Kidney (tissue), 14 donors: Measurements from ENCODE around the gene PDC. TPM values are rescaled to one million over a fixed set of nuclear protein-coding genes. Genes with fewer than 3 reads are reported as not detected.
"Not testable (repeated sequence)": the region's sequence is repeated elsewhere in the genome, so short reads cannot be mapped to it uniquely, and the experiment has no call there.

Experiments
- DNase-seq, 5 donors: peaks; one replicate each; pipeline ENCODE4 v3.0.0-alpha.2; 2013 to 2020
- FAIRE-seq: peaks from 2 replicates; lab custom pipeline; 2012; peaks lifted over from hg19 to GRCh38; lab: Jason Lieb, UNC
- H3K27ac ChIP-seq, 2 donors: one replicate each; pipeline ENCODE4 v1.7.0; 2013; ENCODE audit warnings: low read depth in 2 of 2, low read length in 2 of 2, inconsistent platforms in 1 of 2
- H3K27me3 ChIP-seq: one replicate; pipeline ENCODE4 v1.7.1; 2013; ENCODE audit warnings: low read length, inconsistent platforms; ENCODE audit not compliant: control insufficient read depth, insufficient read depth
- H3K36me3 ChIP-seq, 3 donors: one replicate each; pipeline versions ENCODE4 v1.7.0 to v1.7.1; 2013; ENCODE audit warnings: low read length in 3 of 3, control low read depth in 1 of 3, inconsistent platforms in 1 of 3; ENCODE audit not compliant: insufficient read depth in 3 of 3, control insufficient read depth in 2 of 3
- H3K4me1 ChIP-seq, 3 donors: one replicate each; pipeline versions ENCODE4 v1.7.0 to v1.7.1; 2013; ENCODE audit warnings: low read length in 3 of 3, inconsistent platforms in 1 of 3, low read depth in 1 of 3; ENCODE audit not compliant: control insufficient read depth in 2 of 3, insufficient read depth in 2 of 3
- H3K4me3 ChIP-seq, 3 donors: one replicate each; pipeline versions ENCODE4 v1.7.0 to v1.8.1; 2013; ENCODE audit warnings: low read length in 3 of 3, control low read depth in 1 of 3, inconsistent platforms in 1 of 3
- H3K9ac ChIP-seq, 3 donors: one replicate each; pipeline versions ENCODE4 v1.7.0 to v1.7.1; 2013; ENCODE audit warnings: low read length in 3 of 3, control low read depth in 1 of 3, inconsistent platforms in 1 of 3
- H3K9me3 ChIP-seq, 3 donors: one replicate each; pipeline versions ENCODE4 v1.7.0 to v1.7.1; 2013; ENCODE audit warnings: low read length in 3 of 3, control low read depth in 1 of 3, inconsistent platforms in 1 of 3; ENCODE audit not compliant: control insufficient read depth in 2 of 3, insufficient read depth in 1 of 3
- CTCF ChIP-seq: IDR thresholded peaks from 3 replicates; pipeline ENCODE4 v1.5.1; 2012; ENCODE audit warnings: mild to moderate bottlenecking, moderate library complexity, borderline replicate concordance; ENCODE audit not compliant: insufficient read depth; ENCODE audit errors: extremely low read depth
- intact Hi-C: fragments of 100-400 bp; cut with DNase I; formaldehyde crosslinking; loops from one replicate; pipeline ENCODE4 v1.11.1; 2022
- polyA plus RNA-seq: library from polyadenylated mRNA; stranded (reverse); fragments of 350-450 nt; fragmentation: Illumina TruSeq; extraction: RNeasy Lipid Tissue Mini Kit (QIAGEN cat#74804); gene quantifications from one replicate; pipeline ENCODE4 v1.2.3, GENCODE V29; 2014; ENCODE audit warnings: low read depth, low replicate concordance; ENCODE audit not compliant: insufficient read depth
- total RNA-seq: library from RNA; stranded (reverse); fragmentation: NEBNext Ultra II Directional; extraction: Animal tissue kit (Norgen Biotek cat#: 25700); gene quantifications from one replicate; pipeline ENCODE4 v1.2.1, GENCODE V29; 2021
- donor health status: control.
- donor health status: control.
- donor health status: control.
- donor health status: control.
- donor health status: control.
- donor health status: DM: yes; HTN: yes; CAD: no.
- donor health status: Normal renal cell carcinoma (clear cell type).

PDC gene
- total and polyA plus RNA-seq, 2 donors from 2014 or later, result not detected

GRCh38 chr1:186474208-186474607 is 13.3 kb upstream of the PDC start:
- no peak overlapping the region for H3K27ac ChIP-seq
- no peak for DNase-seq
- no peaks in the 10 kb centered on the region for H3K36me3 ChIP-seq
- intact Hi-C loops, result no loop called here
- FAIRE-seq, result no peak
- no peak overlapping the region for H3K9ac ChIP-seq
- no peaks in the 10 kb centered on the region for H3K27me3 ChIP-seq
- H3K4me3 ChIP-seq, result no peak overlapping the region
- no peaks in the 10 kb centered on the region for H3K4me1 ChIP-seq
- no peaks in the 10 kb centered on the region for H3K9me3 ChIP-seq
- TF ChIP-seq CTCF, result no peak

GRCh38 chr1:186473047-186473446 is 12.1 kb upstream of the PDC start:
- H3K9me3 ChIP-seq, result no peaks in the 10 kb centered on the region
- H3K9ac ChIP-seq, result no peak overlapping the region
- no peaks in the 10 kb centered on the region for H3K27me3 ChIP-seq
- intact Hi-C loops, result no loop called here
- FAIRE-seq (no peak), DNase-seq (no peak)
- H3K4me3 ChIP-seq, result no peak overlapping the region
- H3K36me3 ChIP-seq, result no peaks in the 10 kb centered on the region
- H3K4me1 ChIP-seq, result no peaks in the 10 kb centered on the region
- no peak overlapping the region for H3K27ac ChIP-seq
- no peak for TF ChIP-seq CTCF

- FAIRE-seq (no peak), DNase-seq (no peak)
- no peak overlapping the region for H3K9ac ChIP-seq
- no peaks in the 10 kb centered on the region for H3K9me3 ChIP-seq
- H3K4me1 ChIP-seq, result no peaks in the 10 kb centered on the region
- H3K27ac ChIP-seq, result no peak overlapping the region
- intact Hi-C loops, result no loop called here
- H3K4me3 ChIP-seq, result no peak overlapping the region
- H3K27me3 ChIP-seq, result no peaks in the 10 kb centered on the region
- no peaks in the 10 kb centered on the region for H3K36me3 ChIP-seq
- TF ChIP-seq CTCF, result no peak
Observed at GRCh38 chr1:186465946-186466345, 5.0 kb upstream of the PDC start.

- H3K9ac ChIP-seq, H3K9me3 ChIP-seq, DNase-seq, H3K4me3 ChIP-seq, H3K27ac ChIP-seq, H3K4me1 ChIP-seq, FAIRE-seq, intact Hi-C loops, H3K27me3 ChIP-seq, H3K36me3 ChIP-seq: not testable (repeated sequence)
Observed at GRCh38 chr1:186465491-186465890, 4.6 kb upstream of the PDC start.
